ENCODE results near the gene TRPT1.
A peak's percentile ranks its signal among the peaks of the same experiment; 100 is the strongest.
"Not testable (repeated sequence)": the region's sequence is repeated elsewhere in the genome, so short reads cannot be mapped to it uniquely, and the experiment has no call there.

The TRPT1 gene

GRCh38 chr11:64247729-64248531 lies 21.9 kb upstream of the TRPT1 start:
- POLR2A ChIA-PET, result interaction anchor here (7.1 kb wide), 1 partner anchor 22 kb away, joined by 61 read pairs; no protein-coding TSS in a partner anchor
- TF ChIP-seq, protein P1, sequence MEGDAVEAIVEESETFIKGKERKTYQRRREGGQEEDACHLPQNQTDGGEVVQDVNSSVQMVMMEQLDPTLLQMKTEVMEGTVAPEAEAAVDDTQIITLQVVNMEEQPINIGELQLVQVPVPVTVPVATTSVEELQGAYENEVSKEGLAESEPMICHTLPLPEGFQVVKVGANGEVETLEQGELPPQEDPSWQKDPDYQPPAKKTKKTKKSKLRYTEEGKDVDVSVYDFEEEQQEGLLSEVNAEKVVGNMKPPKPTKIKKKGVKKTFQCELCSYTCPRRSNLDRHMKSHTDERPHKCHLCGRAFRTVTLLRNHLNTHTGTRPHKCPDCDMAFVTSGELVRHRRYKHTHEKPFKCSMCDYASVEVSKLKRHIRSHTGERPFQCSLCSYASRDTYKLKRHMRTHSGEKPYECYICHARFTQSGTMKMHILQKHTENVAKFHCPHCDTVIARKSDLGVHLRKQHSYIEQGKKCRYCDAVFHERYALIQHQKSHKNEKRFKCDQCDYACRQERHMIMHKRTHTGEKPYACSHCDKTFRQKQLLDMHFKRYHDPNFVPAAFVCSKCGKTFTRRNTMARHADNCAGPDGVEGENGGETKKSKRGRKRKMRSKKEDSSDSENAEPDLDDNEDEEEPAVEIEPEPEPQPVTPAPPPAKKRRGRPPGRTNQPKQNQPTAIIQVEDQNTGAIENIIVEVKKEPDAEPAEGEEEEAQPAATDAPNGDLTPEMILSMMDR (IDR thresholded peaks at IDR 0.05; ENCODE audit: insufficient read depth, low read length, missing control alignments), result no peak
- no peak for DNase-seq (ENCODE audit: low read depth, low spot score)
- CTCF ChIA-PET, result interaction anchor here (0.8 to 10.8 kb wide), 6 partner anchors 8 to 107 kb away, joined by 3 to 224 read pairs (median 54); partner anchors contain the start of genes CATSPERZ, ESRRA and FERMT3
- H3K4me3 ChIP-seq (ENCODE audit: low read depth, low read length), result peak overlapping the region; percentile 75

GRCh38 chr11:64246871-64247728 lies 21.1 kb upstream of the TRPT1 start, which contains the start of gene PPP1R14B:
Gene PPP1R14B, minus strand, starts transcription at chr11:64246943. Its CDS starts 270 bp downstream, at chr11:64246673.
- no peak for DNase-seq (ENCODE audit: low read depth, low spot score)
- CTCF ChIA-PET, result interaction anchor here (0.8 to 10.8 kb wide), 7 partner anchors 8 to 108 kb away, joined by 3 to 224 read pairs (median 6); partner anchors contain the start of genes CATSPERZ, ESRRA and FERMT3

GRCh38 chr11:64246621-64246870 lies 20.6 kb upstream of the TRPT1 start:
- ChIA-PET POLR2A (interaction anchor here (0.6 to 7.1 kb wide), 7 partner anchors 9 to 532 kb away, joined by 3 to 61 read pairs (median 4); partner anchors contain the start of genes PRDX5 and TRMT112), CTCF (interaction anchor here (1.5 to 10.8 kb wide), 5 partner anchors 9 to 108 kb away, joined by 3 to 224 read pairs (median 103); partner anchors contain the start of genes CATSPERZ, ESRRA and FERMT3)
- peak overlapping the region; percentile 88 for H3K4me3 ChIP-seq (ENCODE audit: low read depth, low read length)
- not testable (repeated sequence) for DNase-seq (ENCODE audit: low read depth, low spot score)

More at GRCh38 chr11:64246871-64247728, 21.1 kb upstream of the TRPT1 start, which contains the start of gene PPP1R14B:
- POLR2A ChIA-PET, result interaction anchor here (0.5 to 7.1 kb wide), 4 partner anchors 10 to 70 kb away, joined by 3 to 61 read pairs (median 4); partner anchors contain the start of genes PRDX5 and TRMT112
- TF ChIP-seq, protein P1 (IDR thresholded peaks at IDR 0.05; ENCODE audit: insufficient read depth, low read length, missing control alignments), result no peak
- H3K4me3 ChIP-seq (ENCODE audit: low read depth, low read length), result peak within 1 kb of the TSS; percentile 88

DNA sequence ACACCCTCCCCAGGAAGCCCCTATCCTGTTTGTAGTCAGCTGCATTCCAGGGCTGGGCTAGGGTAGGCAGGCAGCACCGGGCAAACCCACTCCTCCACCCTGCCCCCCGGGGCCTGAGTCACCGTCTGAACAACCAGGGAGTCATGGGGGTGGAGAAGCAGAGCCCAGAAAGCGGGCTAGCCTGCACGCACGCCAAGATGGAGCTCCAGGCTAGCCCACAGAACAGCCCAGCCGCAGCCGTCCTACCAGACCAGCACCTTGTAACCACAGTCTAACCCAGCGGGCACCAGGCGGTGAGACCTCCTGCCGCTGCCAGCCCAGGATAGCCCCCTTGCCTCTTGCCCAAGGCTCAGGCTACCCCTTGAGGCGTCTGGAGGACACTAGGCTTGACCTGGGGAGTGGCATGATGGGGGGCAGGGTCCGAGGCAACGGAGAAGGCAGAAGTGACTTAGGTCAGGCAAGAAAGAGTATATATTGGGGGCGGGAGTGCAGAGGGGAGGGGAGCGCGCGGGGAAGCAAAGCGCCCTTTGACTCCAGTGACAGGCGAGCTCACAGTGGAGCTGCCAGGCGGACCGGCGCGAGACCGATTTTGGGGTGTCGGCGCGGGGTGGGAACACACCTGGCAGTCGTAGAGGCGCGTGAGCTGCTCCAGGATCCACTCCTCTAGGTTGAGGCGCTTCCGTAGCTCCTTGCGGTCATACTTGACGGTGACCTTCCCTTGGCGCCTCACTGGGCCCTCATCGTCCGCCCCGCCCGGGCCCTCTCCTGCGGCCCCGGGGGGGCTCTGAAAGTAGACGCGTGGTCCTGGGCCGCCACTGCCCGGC lies 20.0 kb upstream of the TRPT1 start:
- TF ChIP-seq, protein P1 (IDR thresholded peaks at IDR 0.05; ENCODE audit: insufficient read depth, low read length, missing control alignments), result no peak
- CTCF ChIA-PET, result interaction anchor here (1.3 to 10.8 kb wide), 6 partner anchors 8 to 109 kb away, joined by 3 to 224 read pairs (median 54); partner anchors contain the start of genes CATSPERZ, ESRRA and FERMT3
- H3K4me3 ChIP-seq (ENCODE audit: low read depth, low read length), result peak overlapping the region; percentile 88
- DNase-seq (ENCODE audit: low read depth, low spot score), result peak; percentile 55
- POLR2A ChIA-PET, result interaction anchor here (0.6 to 7.1 kb wide), 17 partner anchors 9 to 533 kb away, joined by 3 to 61 read pairs (median 4); partner anchors contain the start of genes NUDT22, PRDX5, STIP1 and TRMT112

DNA sequence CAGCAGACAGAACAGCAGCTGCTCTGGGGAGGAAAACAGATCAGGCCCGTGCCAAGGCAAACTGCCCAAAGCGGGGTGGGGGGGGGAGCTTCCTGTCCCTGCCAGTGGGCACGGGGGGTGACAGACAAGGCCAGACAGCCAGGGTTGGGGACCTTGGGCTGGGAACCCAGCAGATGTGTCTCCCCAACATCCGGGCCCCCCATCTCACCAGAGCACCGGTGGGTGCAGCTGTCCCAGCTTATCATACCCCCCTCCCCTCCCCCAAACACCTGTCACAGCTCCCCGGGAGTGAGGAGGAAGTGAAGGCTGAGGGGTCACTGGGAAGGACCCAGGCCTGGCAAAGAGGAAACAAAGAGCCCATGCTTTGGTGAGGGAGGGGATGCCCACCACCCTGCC lies 19.4 kb upstream of the TRPT1 start:
- H3K4me3 ChIP-seq (ENCODE audit: low read depth, low read length), result peak overlapping the region; percentile 88
- ChIA-PET CTCF (interaction anchor here (1.3 to 10.8 kb wide), 5 partner anchors 8 to 109 kb away, joined by 3 to 224 read pairs (median 103); partner anchors contain the start of genes CATSPERZ, ESRRA and FERMT3), POLR2A (interaction anchor here (0.6 to 7.1 kb wide), 12 partner anchors 8 to 64 kb away, joined by 3 to 61 read pairs (median 4); partner anchors contain the start of genes DNAJC4, NUDT22, STIP1 and TRPT1)
- DNase-seq (ENCODE audit: low read depth, low spot score), result no peak
- TF ChIP-seq, protein P1 (IDR thresholded peaks at IDR 0.05; ENCODE audit: insufficient read depth, low read length, missing control alignments), result no peak
